Measurements from ENCODE around the gene ZBED4.

DNA sequence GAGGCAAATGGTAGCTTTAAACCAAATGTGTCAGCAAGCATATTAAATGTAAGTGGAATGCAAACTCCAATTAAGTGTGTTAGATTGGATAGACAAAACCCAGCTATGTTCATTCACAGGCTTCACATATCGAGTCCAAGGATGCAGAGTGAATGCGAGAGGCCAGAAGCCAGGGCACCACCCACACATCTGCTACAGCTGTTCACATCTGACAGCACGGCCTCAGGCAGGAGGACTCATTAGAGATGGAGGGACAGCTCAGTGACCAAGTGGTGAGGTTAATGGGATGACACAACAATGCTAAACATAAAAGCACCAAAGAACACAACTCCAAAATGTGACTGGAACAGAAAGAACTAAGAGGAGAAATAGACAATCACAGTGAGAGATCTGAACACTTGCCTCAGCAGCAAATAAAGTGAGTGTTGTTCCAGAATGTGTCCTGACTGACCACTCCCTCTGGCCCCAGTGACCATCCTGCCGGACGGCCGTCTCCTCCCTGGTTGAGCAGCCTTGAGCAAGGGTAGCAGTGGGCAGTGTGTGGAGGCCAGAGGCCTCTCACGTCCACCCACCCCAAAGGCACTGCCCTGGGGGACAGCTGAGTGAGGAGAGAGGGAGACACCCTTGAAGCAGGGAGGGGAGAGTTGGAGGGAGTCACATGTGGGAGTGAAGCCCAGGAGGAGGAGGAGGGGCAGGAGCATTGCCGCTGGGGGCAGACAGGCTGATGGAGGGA, 40.8 kb downstream of the ZBED4 start:
- TF ChIP-seq, protein P1, sequence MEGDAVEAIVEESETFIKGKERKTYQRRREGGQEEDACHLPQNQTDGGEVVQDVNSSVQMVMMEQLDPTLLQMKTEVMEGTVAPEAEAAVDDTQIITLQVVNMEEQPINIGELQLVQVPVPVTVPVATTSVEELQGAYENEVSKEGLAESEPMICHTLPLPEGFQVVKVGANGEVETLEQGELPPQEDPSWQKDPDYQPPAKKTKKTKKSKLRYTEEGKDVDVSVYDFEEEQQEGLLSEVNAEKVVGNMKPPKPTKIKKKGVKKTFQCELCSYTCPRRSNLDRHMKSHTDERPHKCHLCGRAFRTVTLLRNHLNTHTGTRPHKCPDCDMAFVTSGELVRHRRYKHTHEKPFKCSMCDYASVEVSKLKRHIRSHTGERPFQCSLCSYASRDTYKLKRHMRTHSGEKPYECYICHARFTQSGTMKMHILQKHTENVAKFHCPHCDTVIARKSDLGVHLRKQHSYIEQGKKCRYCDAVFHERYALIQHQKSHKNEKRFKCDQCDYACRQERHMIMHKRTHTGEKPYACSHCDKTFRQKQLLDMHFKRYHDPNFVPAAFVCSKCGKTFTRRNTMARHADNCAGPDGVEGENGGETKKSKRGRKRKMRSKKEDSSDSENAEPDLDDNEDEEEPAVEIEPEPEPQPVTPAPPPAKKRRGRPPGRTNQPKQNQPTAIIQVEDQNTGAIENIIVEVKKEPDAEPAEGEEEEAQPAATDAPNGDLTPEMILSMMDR (IDR thresholded peaks at IDR 0.05), result no peak
- no peak for TF ChIP-seq POLR2A (IDR thresholded peaks at IDR 0.05)

Measured in adrenal gland (tissue), 5 donors.